ENCODE data around the gene TAS2R1.

GRCh38 chr5:9605041-9605838 is 24.9 kb downstream of the TAS2R1 start:
- TF ChIP-seq, protein P1, sequence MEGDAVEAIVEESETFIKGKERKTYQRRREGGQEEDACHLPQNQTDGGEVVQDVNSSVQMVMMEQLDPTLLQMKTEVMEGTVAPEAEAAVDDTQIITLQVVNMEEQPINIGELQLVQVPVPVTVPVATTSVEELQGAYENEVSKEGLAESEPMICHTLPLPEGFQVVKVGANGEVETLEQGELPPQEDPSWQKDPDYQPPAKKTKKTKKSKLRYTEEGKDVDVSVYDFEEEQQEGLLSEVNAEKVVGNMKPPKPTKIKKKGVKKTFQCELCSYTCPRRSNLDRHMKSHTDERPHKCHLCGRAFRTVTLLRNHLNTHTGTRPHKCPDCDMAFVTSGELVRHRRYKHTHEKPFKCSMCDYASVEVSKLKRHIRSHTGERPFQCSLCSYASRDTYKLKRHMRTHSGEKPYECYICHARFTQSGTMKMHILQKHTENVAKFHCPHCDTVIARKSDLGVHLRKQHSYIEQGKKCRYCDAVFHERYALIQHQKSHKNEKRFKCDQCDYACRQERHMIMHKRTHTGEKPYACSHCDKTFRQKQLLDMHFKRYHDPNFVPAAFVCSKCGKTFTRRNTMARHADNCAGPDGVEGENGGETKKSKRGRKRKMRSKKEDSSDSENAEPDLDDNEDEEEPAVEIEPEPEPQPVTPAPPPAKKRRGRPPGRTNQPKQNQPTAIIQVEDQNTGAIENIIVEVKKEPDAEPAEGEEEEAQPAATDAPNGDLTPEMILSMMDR (conservative IDR thresholded peaks at IDR 0.05; ENCODE audit: low read length): no peak
- no peak for TF ChIP-seq EZH2phosphoT487 (IDR thresholded peaks at IDR 0.05; ENCODE audit: borderline replicate concordance)

Measured in Loucy (cell line).